Muscle of leg (tissue), 11 donors: Measurements from ENCODE around the gene MPP3. TPM values are rescaled to one million over a fixed set of nuclear protein-coding genes. Genes with fewer than 3 reads are reported as not detected.

ENCODE experiments used
- DNase-seq: peaks from one replicate; pipeline ENCODE4 v3.0.0; 2013
- H3K27ac ChIP-seq: one replicate; pipeline ENCODE4 v1.5.1; 2013; ENCODE audit warnings: mild to moderate bottlenecking, low read length, control low read depth
- H3K27me3 ChIP-seq: one replicate; pipeline ENCODE4 v1.6.1; 2013; ENCODE audit warnings: low read length; ENCODE audit not compliant: control insufficient read depth, insufficient read depth
- H3K36me3 ChIP-seq: one replicate; pipeline ENCODE4 v1.6.1; 2013; ENCODE audit warnings: low read length; ENCODE audit not compliant: control insufficient read depth, insufficient read depth
- H3K4me1 ChIP-seq: one replicate; pipeline ENCODE4 v1.6.1; 2013; ENCODE audit warnings: low read length; ENCODE audit not compliant: control insufficient read depth, insufficient read depth
- H3K4me3 ChIP-seq: one replicate; pipeline ENCODE4 v1.5.1; 2013; ENCODE audit warnings: low read length, control low read depth
- H3K9me3 ChIP-seq: replicated peaks from 2 replicates; pipeline ENCODE4 v1.6.1; 2013; ENCODE audit warnings: low read depth, low read length; ENCODE audit not compliant: control insufficient read depth
- WGBS: methylation state at CpG from one replicate; pipeline ENCODE4 v1.1.5; 2013; ENCODE audit warnings: missing lambda C conversion rate; ENCODE audit not compliant: insufficient coverage; 5-methylcytosine and 5-hydroxymethylcytosine counted together
- polyA plus RNA-seq, 8 donors: library from polyadenylated mRNA; unstranded; fragments of 120-200 nt; gene quantifications; one replicate each; pipeline versions ENCODE4 v1.2.1 to v1.2.3, GENCODE V29; 2013; ENCODE audit warnings: inconsistent platforms in 1 of 8, low replicate concordance in 1 of 8; ENCODE audit not compliant: insufficient read length in 8 of 8, insufficient read depth in 1 of 8
- total RNA-seq: library from RNA; stranded (reverse); fragments of 120-200 nt; gene quantifications from one replicate; pipeline ENCODE4 v1.2.4, GENCODE V29; 2013

The MPP3 gene
- total and polyA plus RNA-seq, 9 donors = 3.6 to 7.1 (median 6.1) TPM

- peaks cover 28% of the 10 kb centered on the region for H3K36me3 ChIP-seq
- H3K27me3 ChIP-seq = no peaks in the 10 kb centered on the region
- no peak overlapping the region for H3K27ac ChIP-seq
- DNase-seq = no peak
- H3K9me3 ChIP-seq = no peaks in the 10 kb centered on the region
- H3K4me1 ChIP-seq = no peaks in the 10 kb centered on the region
- no CpG with 5 or more reads among the region's 5 CpGs for WGBS
- H3K4me3 ChIP-seq = no peak overlapping the region
Measured at GRCh38 chr17:43822570-43823190, 10.3 kb downstream of the MPP3 start.

- Histone ChIP-seq H3K4me3 (no peak overlapping the region), H3K27me3 (no peaks in the 10 kb centered on the region), H3K36me3 (peaks cover 29% of the 10 kb centered on the region), H3K9me3 (no peaks in the 10 kb centered on the region), H3K27ac (no peak overlapping the region), H3K4me1 (no peaks in the 10 kb centered on the region)
- 93% methylated on average over 5 of the region's 14 CpGs for WGBS
- DNase-seq = no peak
Measured at GRCh38 chr17:43820759-43821158, 12.2 kb downstream of the MPP3 start.

DNA sequence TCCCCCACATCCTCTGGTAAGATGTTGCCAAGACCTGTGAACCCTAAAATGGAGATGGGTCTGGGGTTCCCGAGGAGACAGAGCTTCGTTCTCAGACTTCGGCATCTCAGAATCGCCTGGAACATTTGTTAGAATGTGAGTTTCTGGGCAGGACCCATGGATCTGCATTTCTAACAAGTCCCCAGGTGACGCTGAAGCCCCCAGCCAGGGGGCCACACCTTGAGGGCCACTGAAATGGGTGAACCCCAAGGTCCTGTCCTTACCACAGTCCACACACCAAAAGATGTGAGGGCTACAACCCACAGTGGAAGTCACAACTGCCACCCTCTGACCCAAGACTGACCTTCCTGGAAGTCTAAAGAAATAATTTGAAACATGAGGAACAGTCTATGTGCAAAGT lies 14.0 kb downstream of the MPP3 start:
- Histone ChIP-seq H3K4me3 (no peak overlapping the region), H3K27me3 (no peaks in the 10 kb centered on the region), H3K27ac (no peak overlapping the region), H3K4me1 (no peaks in the 10 kb centered on the region), H3K9me3 (no peaks in the 10 kb centered on the region), H3K36me3 (peaks cover 27% of the 10 kb centered on the region)
- 100% methylated on average over 2 of the region's 5 CpGs for WGBS
- no peak for DNase-seq

DNA sequence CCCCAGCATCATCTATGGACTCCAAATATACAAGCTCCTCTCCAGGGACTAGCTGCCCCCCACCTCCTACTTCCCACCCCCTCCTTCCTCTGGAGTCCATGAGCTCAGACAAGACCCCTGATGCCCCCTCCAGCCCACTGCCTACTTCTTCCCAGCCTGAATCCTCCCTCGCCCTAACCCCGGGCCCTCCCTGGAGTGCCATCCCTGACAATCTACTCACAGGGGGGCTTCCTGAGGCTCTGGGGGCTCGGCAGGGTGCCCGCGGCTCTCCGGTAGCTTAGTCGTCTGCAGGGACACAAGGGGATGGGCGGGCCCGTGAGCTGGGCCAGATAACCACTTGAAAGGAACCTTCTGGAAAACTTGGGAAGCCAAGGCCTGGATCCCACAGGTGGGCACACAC lies 15.1 kb downstream of the MPP3 start:
- WGBS = 80% methylated on average over 9 of the region's 9 CpGs
- H3K27me3 ChIP-seq = no peaks in the 10 kb centered on the region
- H3K4me1 ChIP-seq = no peaks in the 10 kb centered on the region
- no peak for DNase-seq
- H3K27ac ChIP-seq = no peak overlapping the region
- peaks cover 31% of the 10 kb centered on the region for H3K36me3 ChIP-seq
- H3K4me3 ChIP-seq = no peak overlapping the region
- no peaks in the 10 kb centered on the region for H3K9me3 ChIP-seq

- H3K27ac ChIP-seq = no peak overlapping the region
- H3K4me3 ChIP-seq = no peak overlapping the region
- peaks cover 33% of the 10 kb centered on the region for H3K36me3 ChIP-seq
- no peaks in the 10 kb centered on the region for H3K9me3 ChIP-seq
- DNase-seq = no peak
- 75% methylated on average over 24 of the region's 24 CpGs for WGBS
- H3K4me1 ChIP-seq = no peaks in the 10 kb centered on the region
- H3K27me3 ChIP-seq = no peaks in the 10 kb centered on the region
Measured at GRCh38 chr17:43816336-43817320, 16.3 kb downstream of the MPP3 start.

DNA sequence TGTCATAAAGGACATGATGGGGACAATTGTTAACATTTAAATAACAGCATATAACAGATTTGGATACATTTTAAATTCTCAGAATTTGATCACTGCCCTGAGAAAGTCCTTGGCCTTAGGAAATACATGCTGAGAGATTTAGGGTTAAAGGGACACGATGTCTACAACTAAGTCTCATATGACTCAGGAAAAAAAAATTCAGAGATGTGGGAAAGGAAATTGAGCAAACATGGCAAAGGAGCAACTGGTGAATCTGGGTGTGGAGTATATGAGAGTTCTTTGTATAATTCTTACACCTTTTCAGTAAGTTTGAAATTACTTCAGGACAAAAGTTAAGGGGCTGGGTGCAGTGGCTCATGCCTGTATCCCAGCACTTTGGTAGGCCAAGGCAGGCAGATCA lies 18.2 kb downstream of the MPP3 start:
- WGBS = no CpG with 5 or more reads among the region's 1 CpG
- no peaks in the 10 kb centered on the region for H3K4me1 ChIP-seq
- H3K36me3 ChIP-seq = peaks cover 33% of the 10 kb centered on the region
- no peak overlapping the region for H3K27ac ChIP-seq
- no peaks in the 10 kb centered on the region for H3K9me3 ChIP-seq
- DNase-seq = no peak
- H3K27me3 ChIP-seq = no peaks in the 10 kb centered on the region
- H3K4me3 ChIP-seq = no peak overlapping the region

DNA sequence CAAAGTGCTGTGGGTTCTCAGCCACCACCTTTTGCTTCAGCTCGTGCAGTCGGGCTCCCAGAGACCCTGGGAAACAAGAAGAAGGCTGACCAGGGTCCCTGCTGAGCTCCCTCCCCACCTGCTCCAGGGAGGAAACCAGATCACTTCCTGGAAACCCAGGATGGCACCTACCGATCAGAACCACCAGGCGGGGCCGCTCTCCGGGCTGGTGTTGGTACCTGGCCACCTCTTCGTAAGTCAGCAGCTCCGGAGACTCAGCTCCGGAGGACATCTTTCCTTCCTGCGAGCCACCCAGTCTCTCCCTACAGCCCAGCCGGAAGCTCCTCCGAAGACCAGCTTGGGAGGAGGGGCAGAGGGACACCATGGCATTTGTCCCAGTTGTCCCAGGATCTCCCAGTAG lies 18.9 kb downstream of the MPP3 start:
- peaks cover 35% of the 10 kb centered on the region for H3K36me3 ChIP-seq
- H3K27me3 ChIP-seq = no peaks in the 10 kb centered on the region
- no peak overlapping the region for H3K4me3 ChIP-seq
- 83% methylated on average over 8 of the region's 12 CpGs for WGBS
- no peak for DNase-seq
- H3K4me1 ChIP-seq = no peaks in the 10 kb centered on the region
- H3K9me3 ChIP-seq = no peaks in the 10 kb centered on the region
- H3K27ac ChIP-seq = no peak overlapping the region

GRCh38 chr17:43813386-43813785 lies 19.6 kb downstream of the MPP3 start:
- H3K36me3 ChIP-seq = peaks cover 40% of the 10 kb centered on the region
- no peaks in the 10 kb centered on the region for H3K4me1 ChIP-seq
- no peak overlapping the region for H3K27ac ChIP-seq
- no peak for DNase-seq
- no peaks in the 10 kb centered on the region for H3K27me3 ChIP-seq
- no CpG with 5 or more reads among the region's 3 CpGs for WGBS
- no peak overlapping the region for H3K4me3 ChIP-seq
- no peaks in the 10 kb centered on the region for H3K9me3 ChIP-seq

DNA sequence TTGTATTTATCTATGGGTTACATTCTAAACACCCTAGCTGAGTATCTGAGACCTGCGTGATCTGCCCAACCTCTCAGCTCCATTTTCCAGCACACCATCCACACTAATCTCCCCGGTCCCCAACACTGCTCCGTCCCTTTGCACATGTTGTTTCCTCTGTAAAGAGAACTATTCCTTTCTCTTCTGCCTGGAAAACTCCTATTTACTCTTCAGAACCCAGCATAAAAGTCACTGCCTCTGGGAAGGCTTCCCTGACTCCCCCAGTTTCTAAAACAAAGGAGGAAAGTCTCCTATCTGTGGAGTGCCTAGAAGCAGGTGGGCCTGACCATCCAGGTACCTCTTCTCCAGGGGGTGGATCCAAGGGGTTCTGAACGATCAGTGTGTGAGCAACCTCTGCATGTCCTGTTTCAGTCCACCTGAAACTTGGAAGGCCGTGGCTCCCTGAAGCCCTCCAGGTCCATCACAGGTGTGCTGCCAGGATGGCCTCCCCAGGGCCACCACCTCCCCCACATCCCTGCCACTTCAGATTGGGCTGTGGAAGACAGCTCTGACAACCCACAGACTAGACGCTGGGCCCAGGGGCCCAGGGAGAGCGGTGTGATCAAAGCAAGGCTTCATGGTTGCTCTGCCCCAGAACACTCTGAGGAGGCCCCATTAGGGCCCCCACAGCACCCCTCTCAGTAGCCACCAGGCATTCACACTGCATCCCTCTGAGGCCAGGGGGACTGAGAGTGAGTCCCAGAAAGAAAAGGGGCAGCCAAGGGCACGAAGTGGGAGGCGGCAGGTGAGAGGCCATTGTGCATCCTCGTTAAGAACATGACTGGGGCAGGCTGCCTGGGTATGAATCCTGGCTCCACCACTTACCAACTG lies 20.3 kb downstream of the MPP3 start:
- peaks cover 36% of the 10 kb centered on the region for H3K36me3 ChIP-seq
- no peaks in the 10 kb centered on the region for H3K9me3 ChIP-seq
- H3K4me1 ChIP-seq = no peaks in the 10 kb centered on the region
- DNase-seq = no peak
- no peak overlapping the region for H3K4me3 ChIP-seq
- 92% methylated on average over 5 of the region's 10 CpGs for WGBS
- no peaks in the 10 kb centered on the region for H3K27me3 ChIP-seq
- no peak overlapping the region for H3K27ac ChIP-seq

- Histone ChIP-seq H3K4me3 (no peak overlapping the region), H3K4me1 (no peaks in the 10 kb centered on the region), H3K27ac (no peak overlapping the region), H3K36me3 (peaks cover 26% of the 10 kb centered on the region), H3K9me3 (no peaks in the 10 kb centered on the region), H3K27me3 (no peaks in the 10 kb centered on the region)
- DNase-seq = no peak
- WGBS = no CpG with 5 or more reads among the region's 5 CpGs
Measured at GRCh38 chr17:43810823-43811222, 22.1 kb downstream of the MPP3 start.
